Rectal smooth muscle tissue (tissue), 1 donor: Measurements from ENCODE around the gene DAGLB.
A peak's percentile ranks its signal among the peaks of the same experiment; 100 is the strongest.
"Not testable (repeated sequence)": the region's sequence is repeated elsewhere in the genome, so short reads cannot be mapped to it uniquely, and the experiment has no call there.

Experiments
- H3K27ac ChIP-seq: one replicate; pipeline ENCODE4 v1.7.0; 2013; ENCODE audit warnings: low read depth, low read length, inconsistent platforms
- H3K27me3 ChIP-seq: one replicate; pipeline ENCODE4 v1.7.0; 2013; ENCODE audit warnings: low read length; ENCODE audit not compliant: control insufficient read depth, insufficient read depth
- H3K36me3 ChIP-seq: one replicate; pipeline ENCODE4 v1.7.0; 2013; ENCODE audit warnings: low read length; ENCODE audit not compliant: control insufficient read depth, insufficient read depth
- H3K4me1 ChIP-seq: one replicate; pipeline ENCODE4 v1.7.0; 2013; ENCODE audit warnings: low read length; ENCODE audit not compliant: control insufficient read depth, insufficient read depth
- H3K4me3 ChIP-seq: one replicate; pipeline ENCODE4 v1.7.0; 2013; ENCODE audit warnings: low read length
- H3K9ac ChIP-seq: one replicate; pipeline ENCODE4 v1.7.0; 2013; ENCODE audit warnings: low read length

Gene DAGLB

DNA sequence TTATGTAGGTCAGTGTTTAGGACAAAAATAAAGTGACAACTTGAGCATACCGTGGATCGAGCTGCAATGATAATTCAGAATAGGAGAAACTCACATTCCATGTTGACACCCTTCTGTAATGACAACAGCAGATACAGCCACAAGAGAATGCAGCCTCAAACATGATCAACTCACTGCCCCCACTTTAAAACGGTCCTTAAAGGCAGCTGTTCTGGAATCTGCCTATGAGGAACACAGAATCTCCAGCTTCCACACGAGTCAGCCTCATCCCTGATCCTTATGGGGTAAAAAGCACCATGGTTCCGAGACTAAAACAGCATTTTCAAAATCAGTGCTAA is 32.5 kb upstream of the DAGLB start:
- no peak overlapping the region for H3K27ac ChIP-seq
- H3K36me3 ChIP-seq = peaks cover 4% of the 10 kb centered on the region
- no peak overlapping the region for H3K9ac ChIP-seq
- H3K4me3 ChIP-seq = peak overlapping the region; percentile 23
- H3K4me1 ChIP-seq = peaks cover 9% of the 10 kb centered on the region
- no peaks in the 10 kb centered on the region for H3K27me3 ChIP-seq

DNA sequence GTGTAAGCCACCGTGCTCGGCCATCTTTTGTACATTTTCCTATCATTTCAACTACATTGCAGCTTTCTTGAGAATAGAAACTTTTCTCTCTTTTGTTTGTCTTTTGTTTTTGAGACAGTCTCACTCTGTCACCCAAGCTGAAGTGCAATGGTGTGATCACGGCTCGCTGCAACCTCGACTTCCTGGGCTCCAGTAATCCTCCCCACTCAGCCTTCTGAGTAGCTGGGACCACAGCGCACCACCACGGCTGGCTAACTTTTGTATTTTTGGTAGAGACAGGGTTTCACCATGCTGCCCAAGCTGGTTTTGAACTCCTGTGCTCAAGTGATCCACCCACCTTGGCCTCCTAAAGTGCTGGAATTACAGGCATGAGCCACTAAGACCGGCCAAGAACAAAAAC is 31.3 kb upstream of the DAGLB start:
- Histone ChIP-seq H3K27me3 (no peaks in the 10 kb centered on the region), H3K27ac (no peak overlapping the region), H3K4me1 (peaks cover 9% of the 10 kb centered on the region), H3K36me3 (peaks cover 8% of the 10 kb centered on the region), H3K4me3 (no peak overlapping the region), H3K9ac (no peak overlapping the region)

GRCh38 chr7:6478186-6478585 is 30.4 kb upstream of the DAGLB start:
- Histone ChIP-seq H3K4me1 (peaks cover 9% of the 10 kb centered on the region), H3K36me3 (peaks cover 11% of the 10 kb centered on the region), H3K27me3 (no peaks in the 10 kb centered on the region), H3K9ac (no peak overlapping the region), H3K4me3 (no peak overlapping the region), H3K27ac (no peak overlapping the region)

DNA sequence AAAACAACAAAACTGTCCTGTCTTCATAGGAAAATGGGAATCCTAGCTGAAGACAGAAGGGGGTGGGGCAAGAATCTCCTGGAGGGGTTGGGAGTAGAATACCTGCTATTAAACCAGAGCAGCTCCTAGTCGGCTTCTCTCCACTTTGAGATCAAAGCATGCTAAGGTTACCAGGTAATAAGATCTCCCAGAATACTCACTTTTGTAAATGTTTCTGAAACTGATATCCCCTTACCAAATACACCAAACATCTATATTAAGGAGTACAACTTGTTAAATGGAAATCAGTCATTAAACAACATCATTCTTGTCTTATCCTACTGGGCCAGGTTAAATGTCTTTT is 29.5 kb upstream of the DAGLB start:
- Histone ChIP-seq H3K36me3 (peaks cover 18% of the 10 kb centered on the region), H3K27ac (no peak overlapping the region)

DNA sequence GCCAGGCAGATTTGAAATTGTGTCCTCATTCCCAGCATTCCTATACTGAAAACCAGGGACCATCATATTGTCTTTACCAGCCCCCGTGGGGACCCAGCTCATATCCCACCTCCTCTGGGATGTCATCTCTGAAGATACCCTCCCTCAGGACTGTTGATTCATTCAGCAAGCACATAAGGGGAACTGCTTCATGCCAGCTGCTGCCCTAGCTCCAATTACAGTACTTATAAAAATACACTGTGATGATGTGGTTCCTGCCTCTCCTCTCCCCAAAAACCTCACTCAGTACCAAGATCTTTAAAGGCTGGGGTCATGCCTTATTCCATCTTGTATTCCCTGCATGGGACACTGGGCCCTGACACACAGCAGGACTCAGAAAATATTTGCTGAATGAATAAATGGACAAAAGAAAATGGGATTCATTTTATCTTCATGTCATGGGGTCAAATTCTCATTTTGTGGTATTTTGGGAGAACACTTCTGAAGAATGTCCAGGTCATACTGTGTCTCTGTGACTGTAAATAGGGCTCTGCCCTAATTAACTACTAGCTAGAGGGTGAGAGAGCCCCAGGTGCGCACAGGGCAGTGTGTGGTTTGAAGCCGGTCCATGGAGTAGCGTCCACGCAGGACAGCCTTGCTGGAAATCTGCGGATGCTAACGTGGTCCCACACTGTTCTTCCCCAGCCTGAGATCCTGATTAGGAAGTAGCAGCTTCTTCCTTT is 29.0 kb upstream of the DAGLB start:
- peaks cover 22% of the 10 kb centered on the region for H3K36me3 ChIP-seq
- H3K4me1 ChIP-seq = peaks cover 6% of the 10 kb centered on the region
- no peak overlapping the region for H3K4me3 ChIP-seq
- no peak overlapping the region for H3K9ac ChIP-seq
- H3K27ac ChIP-seq = no peak overlapping the region
- no peaks in the 10 kb centered on the region for H3K27me3 ChIP-seq

More for the DNA sequence above, 29.5 kb upstream of the DAGLB start:
- H3K9ac ChIP-seq = no peak overlapping the region
- H3K4me3 ChIP-seq = no peak overlapping the region
- no peaks in the 10 kb centered on the region for H3K27me3 ChIP-seq
- peaks cover 7% of the 10 kb centered on the region for H3K4me1 ChIP-seq

- H3K27me3 ChIP-seq = no peaks in the 10 kb centered on the region
- no peak overlapping the region for H3K27ac ChIP-seq
- H3K9ac ChIP-seq = no peak overlapping the region
- H3K4me1 ChIP-seq = peaks cover 6% of the 10 kb centered on the region
- H3K36me3 ChIP-seq = peaks cover 25% of the 10 kb centered on the region
- no peak overlapping the region for H3K4me3 ChIP-seq
These were observed 27.9 kb upstream of the DAGLB start for GRCh38 chr7:6475433-6476186.

DNA sequence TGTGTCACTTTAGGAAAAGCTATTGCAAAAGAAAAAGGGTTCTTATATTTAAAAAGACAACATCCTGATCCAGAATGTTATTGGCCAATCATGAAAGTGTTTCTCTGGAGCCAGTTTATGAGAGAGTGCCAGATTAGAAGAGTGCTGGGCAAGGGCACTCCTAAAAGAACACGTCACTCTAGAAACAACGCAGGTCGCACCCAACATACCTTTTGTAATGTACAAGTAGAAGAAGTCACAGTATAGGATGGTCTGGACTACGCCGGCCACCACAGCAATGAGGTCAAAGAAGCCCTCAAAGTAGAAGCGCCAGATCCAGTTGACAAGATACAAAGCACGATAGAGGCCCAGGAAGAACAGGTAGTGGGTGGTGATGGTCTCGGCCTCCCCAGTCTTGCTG is 18.1 kb upstream of the DAGLB start:
- Histone ChIP-seq H3K4me1 (no peaks in the 10 kb centered on the region), H3K9ac (no peak overlapping the region), H3K36me3 (peaks cover 31% of the 10 kb centered on the region), H3K27ac (no peak overlapping the region), H3K27me3 (no peaks in the 10 kb centered on the region), H3K4me3 (no peak overlapping the region)

DNA sequence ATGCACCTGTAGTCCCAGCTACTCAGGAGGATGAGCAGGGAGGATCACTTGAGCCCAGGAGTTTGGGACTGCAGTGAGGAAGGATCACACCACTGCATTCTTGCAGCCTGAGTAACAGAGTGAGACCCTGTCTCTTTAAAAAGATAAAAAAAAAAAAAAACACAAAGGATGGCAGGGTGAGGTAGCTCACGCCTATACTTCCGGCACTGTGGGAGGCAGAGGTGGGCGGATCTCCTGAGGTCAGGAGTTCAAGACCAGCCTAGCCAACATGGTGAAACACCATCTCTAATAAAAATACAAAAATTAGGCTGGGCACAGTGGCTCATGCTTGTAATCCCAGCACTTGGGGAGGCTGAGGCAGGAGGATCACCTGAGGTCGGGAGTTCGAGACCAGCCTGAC is 15.9 kb upstream of the DAGLB start:
- peaks cover 27% of the 10 kb centered on the region for H3K36me3 ChIP-seq
- H3K9ac ChIP-seq, H3K4me3 ChIP-seq, H3K4me1 ChIP-seq, H3K27me3 ChIP-seq, H3K27ac ChIP-seq: not testable (repeated sequence)

DNA sequence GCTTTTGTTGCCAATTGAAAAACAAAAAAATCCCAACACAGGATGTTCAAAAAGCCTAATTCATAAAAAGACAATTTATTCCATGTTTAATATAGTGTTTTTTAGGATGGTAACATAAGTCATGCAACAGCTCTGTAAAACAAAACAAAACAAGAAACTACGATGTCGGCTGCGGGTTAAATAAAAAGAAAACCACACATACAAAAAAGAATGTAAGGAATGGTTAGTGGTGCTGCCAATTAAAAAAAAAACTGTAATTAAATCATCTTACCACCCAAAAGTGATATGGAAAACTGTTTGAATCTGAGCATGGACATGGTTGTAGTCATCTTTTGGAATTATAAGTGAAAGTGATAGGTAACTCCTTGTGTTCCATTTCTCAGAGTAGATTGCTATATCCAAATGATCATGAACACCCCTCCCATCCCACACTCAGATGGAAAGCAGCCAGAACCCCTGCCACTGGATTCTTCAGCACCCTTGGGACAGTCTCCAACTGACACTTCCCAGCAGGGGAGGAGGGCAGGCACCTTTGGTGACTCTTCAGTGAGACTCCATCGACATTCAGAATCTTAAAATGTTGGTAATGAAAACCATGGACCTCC is 14.3 kb upstream of the DAGLB start:
- Histone ChIP-seq H3K9ac (no peak overlapping the region), H3K27me3 (no peaks in the 10 kb centered on the region), H3K4me3 (no peak overlapping the region), H3K27ac (no peak overlapping the region), H3K36me3 (peaks cover 23% of the 10 kb centered on the region), H3K4me1 (no peaks in the 10 kb centered on the region)

DNA sequence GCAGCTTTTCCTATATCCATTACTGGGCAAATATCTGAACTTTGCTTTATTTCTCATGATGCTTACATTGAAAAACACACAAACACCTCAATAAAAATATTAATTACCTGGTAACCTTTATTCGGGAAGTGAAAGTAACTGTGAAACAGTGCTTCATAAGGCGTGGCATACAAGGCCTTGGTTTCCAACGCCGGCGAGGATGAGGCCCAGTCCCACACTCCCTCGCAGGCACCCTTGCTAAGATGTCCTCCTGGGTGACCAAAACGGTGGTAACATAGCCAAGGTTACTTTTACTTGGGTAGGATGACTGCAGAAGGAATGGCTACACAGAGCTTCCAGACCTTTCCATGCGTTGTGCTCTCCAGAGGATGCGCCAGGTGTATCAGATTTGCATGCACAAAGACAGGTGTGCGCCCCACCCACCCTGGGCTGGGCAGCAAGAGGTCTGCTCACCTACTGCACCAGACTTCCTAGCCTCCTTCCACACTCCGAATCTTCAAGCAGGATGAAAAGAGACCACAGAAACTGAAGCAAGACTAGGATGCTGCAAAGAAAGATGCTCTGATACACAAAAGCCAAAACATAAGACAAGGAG is 13.3 kb upstream of the DAGLB start:
- Histone ChIP-seq H3K27ac (no peak overlapping the region), H3K4me3 (no peak overlapping the region), H3K36me3 (peaks cover 14% of the 10 kb centered on the region), H3K27me3 (no peaks in the 10 kb centered on the region), H3K4me1 (no peaks in the 10 kb centered on the region), H3K9ac (no peak overlapping the region)

GRCh38 chr7:6460303-6460702 is 12.5 kb upstream of the DAGLB start:
- no peak overlapping the region for H3K27ac ChIP-seq
- H3K27me3 ChIP-seq = no peaks in the 10 kb centered on the region
- no peak overlapping the region for H3K4me3 ChIP-seq
- H3K36me3 ChIP-seq = peaks cover 7% of the 10 kb centered on the region
- no peaks in the 10 kb centered on the region for H3K4me1 ChIP-seq
- no peak overlapping the region for H3K9ac ChIP-seq

DNA sequence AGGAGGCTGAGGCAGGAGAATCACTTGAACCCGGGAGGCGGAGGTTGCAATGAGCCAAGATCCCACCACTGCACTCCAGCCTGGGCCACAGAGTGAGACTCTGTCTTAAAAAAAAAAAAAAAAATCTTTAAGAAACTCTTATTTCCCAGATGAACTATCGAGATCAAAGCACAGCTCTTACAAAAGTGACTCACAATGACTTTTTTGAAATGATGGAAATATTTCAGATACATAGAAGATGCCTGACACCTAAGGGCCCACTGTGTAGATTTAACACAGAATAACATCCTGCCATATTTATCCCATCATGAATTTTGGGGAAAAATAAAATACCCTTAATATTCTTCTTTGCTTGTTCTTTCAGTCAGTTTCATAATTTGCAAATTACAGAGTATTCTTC is 10.9 kb upstream of the DAGLB start:
- H3K9ac ChIP-seq, H3K4me3 ChIP-seq, H3K4me1 ChIP-seq, H3K36me3 ChIP-seq, H3K27ac ChIP-seq, H3K27me3 ChIP-seq: not testable (repeated sequence)
